GM18511 (cell line): ENCODE results near the gene PLEKHA1.

Source experiments
- ATAC-seq: cut with Tn5 transposase; IDR thresholded peaks from one replicate; pipeline ENCODE4 v1.9.1; 2021; ENCODE audit warnings: mild to moderate bottlenecking, moderate library complexity; ENCODE audit not compliant: unreplicated experiment

PLEKHA1 gene

DNA sequence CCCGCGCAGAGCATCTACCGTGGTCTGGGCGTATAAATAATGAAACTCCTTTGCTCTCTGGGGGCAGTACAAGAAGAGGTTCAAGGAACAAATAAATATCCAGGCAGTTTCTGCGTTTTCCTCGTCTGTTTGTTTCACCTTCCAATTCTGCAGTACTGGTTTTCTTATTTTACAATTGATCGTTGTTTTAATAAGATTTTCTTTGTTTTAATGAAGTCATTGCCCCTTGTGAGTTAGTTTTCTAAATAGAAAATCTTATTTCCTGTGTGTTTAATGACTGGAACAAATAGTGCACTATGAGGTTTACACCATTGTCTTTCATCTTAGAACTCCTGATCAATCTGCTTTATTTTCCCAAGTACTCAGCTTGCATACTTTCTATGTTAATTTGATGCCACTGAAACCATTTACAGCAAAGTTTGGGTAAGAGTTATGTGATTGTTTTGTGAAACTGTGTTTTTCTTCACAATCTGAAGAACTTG is 1.2 kb downstream of the PLEKHA1 start:
- no peak for ATAC-seq

DNA sequence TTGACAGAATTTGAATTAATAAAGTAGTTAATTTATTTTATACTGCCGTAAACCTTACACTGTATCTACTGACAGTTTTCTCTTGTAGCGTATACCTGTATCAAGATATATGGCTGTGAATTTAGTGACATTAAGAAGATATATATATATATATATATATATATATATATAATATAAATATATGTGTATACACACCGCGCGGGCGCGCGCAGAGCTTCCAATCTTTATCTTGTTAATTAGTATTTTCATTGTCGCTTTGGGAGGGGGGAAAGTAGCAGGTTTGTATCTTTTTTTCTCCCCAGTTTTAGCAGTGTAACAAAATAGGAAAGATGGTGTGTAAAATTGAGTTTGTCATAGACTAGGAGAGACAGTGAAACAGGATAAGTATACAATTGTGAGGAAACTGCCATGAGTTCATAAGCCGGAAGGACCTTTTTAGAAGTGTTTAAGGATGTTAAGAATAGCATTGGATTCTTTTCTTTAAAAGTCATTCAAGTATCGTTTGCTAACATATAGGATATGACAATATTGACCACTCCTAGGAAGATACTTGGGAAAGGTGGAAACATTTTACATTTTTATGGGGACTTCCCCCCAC is 2.0 kb downstream of the PLEKHA1 start:
- no peak for ATAC-seq

DNA sequence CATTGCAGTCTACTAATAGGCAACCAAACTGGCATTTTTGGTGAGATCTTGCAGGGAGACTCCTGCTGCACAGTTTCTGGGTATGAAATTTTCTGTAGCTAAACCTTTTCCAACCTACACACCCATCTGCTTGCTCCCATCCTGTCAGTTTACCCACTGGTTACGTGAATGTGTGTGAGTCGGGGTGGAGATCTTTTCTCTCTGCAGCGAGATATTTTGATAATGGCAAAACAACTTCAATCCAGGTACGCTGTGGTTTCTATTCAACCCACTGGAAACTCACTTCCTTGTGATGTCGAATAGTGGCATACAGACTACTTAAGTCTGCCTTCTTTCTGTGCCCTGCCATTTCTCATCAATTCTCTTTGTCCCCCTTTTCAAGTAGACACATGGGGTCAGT is 4.5 kb downstream of the PLEKHA1 start:
- no peak for ATAC-seq

DNA sequence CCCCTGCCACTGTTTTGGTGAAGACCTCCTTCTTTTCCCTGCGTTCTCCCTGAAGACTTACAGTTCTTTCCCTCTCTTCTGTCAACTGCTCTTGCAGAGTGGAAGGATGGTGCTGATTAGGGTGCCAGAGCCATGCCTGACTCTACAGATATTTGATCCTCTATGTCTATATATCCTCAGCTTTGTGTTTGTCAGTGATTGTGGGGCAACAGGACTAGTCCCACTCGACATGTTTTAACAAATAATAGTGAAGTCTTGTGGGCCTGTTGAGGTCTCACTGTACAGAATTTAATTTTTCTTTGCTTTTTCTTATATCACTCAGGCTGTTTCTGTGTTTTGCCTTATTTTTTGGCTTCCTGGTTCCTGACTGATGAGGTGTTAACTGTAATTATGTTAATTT is 5.0 kb downstream of the PLEKHA1 start:
- ATAC-seq: no peak

DNA sequence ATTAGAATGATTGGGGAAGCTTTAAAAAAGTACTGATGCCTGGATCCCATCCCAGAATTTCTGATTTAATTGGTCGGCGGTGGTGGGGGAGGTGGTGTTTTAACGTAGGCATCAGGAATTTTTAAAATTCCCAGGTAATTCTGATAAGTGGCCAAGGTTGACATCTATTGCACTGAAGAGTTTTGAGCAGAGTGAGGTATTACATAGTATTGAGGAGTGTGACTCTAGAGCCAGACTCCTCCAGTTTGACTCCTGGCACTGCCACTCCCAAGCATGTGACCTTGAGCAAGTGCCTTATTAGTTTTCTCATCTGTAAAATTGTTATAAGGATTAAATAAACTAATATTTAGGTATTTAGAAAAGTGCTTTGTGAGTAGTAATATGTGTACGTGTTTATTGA is 6.2 kb downstream of the PLEKHA1 start:
- ATAC-seq: no peak

DNA sequence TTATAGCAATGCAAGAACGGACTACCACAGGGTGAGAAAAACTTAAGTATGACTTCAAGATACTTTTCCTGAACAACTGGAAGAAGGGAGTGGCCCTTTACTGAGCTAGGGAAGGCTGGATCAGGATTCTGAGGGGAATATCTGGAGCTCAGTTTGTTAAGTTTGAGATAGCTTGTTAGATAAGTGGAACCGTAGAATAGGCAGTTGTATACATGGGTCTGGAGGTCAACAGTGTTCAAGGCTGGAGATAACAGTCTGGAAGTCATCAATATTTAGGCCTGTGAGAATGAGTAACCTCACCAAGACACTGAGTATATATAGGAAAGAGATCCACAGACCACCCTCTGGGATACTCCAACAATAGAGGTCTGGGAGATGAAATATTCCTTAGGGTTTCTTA is 7.2 kb downstream of the PLEKHA1 start:
- ATAC-seq: no peak

DNA sequence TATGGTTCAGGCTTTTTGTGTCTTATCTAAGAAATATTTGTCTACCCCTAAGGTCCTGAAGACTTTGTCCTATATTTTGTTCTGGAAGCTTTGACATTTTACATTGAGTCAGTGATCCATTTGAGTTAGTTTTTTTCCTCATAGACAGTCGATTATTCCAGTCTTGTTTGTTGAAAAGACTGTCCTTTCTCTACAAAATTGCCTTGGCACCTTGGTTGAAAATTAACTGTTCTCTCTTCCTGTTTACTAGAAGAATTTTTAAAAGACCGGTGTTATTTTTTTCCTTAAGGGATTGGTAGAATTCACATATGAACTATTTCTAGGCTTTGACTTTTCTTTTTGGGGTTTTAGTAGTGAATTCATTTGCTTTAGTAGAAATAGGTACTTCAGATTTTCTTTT is 12.0 kb downstream of the PLEKHA1 start:
- ATAC-seq: no peak

DNA sequence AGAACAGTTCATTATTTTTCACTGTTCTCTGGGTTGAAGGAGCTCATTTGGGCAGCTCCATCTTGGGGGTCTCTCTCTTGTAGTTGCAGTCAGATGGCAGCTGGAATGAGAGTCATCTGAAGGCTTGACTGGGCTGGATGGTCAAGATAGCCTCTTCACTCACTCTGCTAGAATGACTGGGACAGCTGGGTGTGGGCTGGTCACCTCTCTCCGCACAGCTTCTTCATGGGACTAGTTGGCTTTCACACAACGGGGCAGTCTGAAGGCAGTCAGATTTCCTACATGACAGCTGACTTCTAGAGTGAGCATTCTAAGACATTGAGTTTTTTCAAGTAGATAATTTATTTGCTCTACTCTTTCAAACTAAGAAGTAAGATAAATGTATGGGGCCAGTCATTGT is 13.1 kb downstream of the PLEKHA1 start:
- ATAC-seq: no peak

DNA sequence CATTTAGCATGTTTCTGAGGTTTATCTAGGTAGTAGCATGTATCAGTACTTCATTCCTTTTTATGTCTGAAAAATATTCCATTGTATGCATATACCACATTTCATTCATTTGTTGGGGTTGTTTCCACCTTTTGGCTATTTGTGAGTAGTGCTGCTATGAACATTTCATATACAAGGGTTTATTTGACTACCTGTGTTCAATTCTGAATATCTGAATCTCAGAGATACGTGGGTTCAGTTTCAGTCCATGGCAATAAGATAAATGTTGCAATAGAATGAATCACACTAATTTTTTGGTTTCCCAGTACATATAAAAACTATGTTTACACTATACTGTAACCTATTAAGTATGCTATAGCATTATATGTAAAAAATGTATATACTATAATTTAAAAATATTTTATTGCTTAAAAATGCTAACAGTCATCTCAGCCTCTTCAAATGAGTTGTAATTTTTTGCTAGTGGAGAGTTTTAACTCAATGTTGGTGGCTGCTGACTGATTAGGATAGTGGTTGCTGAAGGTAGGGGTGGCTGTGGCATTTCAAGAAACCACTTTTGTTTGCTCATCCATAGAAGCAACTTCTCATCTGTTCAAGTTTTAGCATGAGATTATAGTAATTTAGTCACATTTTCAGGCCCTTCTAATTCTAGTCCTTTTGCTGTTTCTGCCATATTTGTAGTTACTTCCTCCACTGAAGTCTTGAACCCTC is 13.9 kb downstream of the PLEKHA1 start:
- no peak for ATAC-seq

DNA sequence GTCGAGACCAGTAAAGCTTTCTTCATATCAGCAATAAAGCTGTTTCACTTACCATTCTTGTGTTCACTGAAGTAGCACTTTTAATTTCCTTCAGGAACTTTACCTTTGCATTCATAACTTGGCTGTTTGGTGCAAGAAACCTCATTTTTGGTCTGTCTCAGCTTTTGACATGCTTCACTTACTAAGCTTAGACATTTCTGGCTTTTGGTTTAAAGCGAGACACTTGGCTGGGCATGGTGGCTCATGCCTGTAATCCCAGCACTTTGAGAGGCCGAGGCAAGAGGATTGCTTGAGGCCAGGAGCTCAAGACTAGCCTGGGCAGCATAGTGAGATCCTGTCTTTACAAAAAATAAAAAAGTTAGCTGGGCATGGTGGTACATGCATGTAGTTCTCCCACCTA is 15.8 kb downstream of the PLEKHA1 start:
- no peak for ATAC-seq

DNA sequence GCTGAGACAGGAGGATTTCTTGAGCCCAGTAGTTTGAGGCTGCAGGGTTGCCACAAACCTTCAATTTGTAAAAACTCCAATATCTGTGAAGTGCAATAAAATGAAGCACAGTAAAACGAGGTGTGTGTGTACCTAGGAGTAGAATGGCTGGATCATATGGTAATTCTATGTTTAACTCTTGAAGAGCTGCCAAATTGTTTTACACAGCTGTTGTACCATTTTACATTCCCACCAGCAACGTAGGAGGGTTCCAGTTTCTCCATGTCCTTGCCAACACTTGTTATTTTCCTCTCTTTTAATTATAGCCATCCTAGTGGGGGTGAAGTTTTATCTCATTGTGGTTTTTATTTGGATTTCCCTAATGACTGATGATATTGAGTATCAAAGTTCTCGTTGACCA is 16.2 kb downstream of the PLEKHA1 start:
- ATAC-seq: no peak

DNA sequence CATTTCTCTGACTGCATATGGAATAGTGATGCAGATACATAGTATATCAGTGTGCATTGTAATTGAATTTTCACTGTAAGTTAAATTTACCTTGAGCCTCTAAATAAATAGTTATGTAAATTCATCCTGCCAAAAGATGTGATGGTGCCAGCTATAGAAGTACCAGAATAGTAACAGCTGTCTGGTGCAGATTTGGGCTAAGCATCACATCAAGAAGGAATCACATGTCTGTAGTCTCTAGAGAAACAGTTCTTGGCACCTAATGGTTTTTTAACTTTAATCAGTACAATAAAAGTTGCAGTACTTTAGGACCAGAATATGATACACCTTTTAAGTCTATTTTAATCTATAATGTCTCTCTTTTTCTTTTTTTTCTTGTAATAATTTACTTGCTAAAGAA is 17.4 kb downstream of the PLEKHA1 start:
- ATAC-seq: no peak

DNA sequence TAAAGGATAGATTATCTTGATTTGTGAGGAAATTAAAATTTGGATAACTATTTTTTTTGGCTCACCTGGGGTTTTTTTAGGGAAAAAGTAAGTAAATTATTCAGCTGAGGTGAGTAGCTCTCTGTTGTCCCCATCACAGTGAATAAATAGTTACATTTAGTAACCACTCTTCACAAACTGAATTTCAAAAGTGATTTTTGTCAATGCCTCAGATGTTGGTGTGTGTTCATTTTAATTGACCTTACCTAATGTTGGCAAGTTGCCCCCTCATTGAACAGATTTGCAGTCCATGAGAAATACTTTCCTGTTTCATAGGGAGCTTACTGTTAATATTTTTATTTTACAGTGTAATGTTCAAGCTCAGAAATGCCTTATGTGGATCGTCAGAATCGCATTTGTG is 18.3 kb downstream of the PLEKHA1 start:
- ATAC-seq: no peak

DNA sequence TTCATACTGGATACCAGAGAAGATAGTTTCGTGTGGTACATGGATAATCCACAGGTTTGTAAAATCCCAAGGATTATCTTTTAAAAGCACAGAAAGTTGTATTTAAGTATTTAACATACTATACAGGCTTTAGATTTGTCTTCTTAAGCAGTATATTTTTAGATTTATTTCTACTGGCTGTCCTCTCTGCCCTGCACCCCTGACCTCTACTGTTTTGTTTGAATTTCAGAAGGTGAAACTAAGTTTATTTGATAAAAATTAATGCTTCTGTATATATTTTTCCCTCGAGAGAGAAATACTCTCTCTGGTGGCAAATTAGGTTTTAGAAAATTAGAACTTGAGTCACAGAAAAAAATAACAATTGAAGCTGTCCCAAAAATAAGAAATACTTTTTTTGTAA is 18.8 kb downstream of the PLEKHA1 start:
- ATAC-seq: no peak

DNA sequence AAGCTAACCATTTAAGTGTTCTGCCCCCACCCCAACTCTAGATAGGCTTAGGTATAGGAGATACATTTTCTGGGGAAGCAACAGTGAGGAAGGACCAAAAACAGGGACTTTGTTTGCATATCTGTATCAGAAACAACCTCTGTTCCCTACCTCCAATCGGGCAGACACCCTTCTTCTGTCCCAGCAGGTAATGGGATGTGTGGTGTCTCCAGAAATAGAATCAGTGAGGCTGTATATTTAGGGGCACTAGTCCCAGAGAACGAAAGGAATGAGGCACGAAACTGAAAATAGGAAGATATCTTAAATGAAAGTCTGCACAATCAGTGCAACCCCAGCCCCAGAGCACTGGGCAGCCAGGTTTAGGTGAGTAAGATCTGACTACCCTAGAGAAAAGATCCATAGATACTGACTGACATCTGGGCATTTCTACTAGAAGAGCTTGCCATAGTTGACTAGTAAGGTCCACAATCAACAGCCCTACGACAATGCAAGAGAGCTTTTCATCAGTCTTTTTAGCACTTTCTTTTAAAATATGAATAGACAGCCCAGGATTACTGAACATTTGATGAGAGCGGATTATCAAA is 28.1 kb downstream of the PLEKHA1 start:
- ATAC-seq: no peak

DNA sequence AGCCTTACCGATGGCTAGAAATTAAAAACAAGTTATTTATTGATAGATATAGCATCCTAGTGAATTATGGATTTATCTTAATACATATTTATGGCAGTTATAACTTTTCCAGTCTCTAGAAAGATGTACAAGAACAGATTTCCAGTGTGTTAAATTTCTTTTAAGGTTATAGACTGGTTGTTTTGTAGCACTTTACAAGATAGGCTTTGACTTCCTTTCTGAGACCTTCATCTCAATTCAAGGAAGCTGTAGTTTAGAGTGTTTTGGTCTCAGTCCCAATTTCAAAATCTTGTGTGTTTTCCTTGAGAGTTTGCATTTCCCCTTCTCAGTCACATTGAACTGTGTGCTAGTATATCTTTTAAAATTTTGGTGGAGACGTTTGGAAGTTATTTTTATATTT is 30.1 kb downstream of the PLEKHA1 start:
- ATAC-seq: no peak

DNA sequence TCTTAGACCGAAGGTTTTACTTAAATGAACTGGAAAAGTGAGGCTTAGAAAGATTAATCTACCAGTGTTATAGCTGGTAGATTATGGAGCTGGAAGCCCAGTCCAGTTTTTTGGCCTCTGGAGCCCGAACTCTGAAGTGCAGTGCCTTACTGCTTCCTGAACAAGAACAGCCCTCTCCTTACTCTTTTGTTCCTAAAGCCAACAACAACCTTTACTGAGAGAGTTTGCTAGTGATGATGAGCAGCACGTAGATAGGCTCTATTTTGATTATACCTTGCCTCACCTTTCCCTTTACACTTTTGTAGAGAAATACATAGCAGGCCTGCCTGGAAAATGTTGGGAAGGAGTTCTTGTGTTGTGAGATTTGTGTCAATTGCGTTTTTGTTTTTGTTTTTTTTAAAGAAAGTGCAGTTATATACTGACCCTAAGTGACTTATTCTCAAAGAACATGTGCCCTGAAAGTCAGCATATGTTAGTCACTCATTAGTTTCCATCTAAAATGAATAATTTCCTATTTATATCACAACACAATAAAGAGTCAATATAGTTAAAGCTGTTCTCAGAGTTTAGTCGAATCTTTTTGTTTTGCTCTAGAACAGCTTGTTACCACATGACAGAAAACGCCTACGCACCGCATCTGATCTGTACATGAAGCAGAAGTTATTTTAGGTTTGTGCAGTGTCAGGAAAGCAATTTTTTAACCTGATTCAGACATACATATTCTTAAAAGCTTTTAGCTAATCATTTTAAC is 33.0 kb downstream of the PLEKHA1 start:
- no peak for ATAC-seq

DNA sequence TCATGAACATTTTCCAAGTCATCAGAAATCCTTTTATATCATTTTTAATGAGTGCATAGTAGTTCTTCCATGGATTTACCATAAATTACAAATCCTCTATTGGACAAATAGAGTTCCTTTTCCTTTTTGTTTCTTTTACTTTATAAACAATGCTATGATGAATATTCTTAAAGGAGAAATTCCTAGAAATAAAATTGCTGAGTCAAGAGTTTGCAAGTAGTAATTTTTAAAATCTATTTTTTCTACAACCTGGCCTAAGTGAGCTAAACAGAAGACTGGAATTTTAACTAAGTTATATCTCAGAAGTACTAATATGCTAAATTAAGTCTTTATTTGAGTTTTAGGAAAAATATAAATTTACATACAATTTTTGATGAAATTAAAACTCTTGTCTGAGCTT is 38.8 kb downstream of the PLEKHA1 start:
- ATAC-seq: no peak

DNA sequence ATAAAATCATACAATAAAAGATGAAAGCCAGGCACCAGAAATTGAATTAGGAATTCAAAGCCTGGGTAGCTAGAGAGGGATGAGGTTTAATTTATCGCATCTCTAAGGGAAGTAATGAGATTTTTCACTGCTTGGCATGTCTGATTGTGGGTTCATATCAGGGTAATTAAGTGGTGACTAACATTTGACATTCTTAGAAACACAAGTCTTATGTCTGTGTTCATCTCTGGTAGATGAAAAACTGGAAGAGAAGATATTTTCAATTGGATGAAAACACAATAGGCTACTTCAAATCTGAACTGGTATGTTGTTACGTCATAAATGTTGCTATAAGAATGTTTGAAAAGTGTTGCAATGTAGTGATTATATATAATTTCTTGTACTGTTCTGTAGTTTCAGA is 43.2 kb downstream of the PLEKHA1 start:
- no peak for ATAC-seq

DNA sequence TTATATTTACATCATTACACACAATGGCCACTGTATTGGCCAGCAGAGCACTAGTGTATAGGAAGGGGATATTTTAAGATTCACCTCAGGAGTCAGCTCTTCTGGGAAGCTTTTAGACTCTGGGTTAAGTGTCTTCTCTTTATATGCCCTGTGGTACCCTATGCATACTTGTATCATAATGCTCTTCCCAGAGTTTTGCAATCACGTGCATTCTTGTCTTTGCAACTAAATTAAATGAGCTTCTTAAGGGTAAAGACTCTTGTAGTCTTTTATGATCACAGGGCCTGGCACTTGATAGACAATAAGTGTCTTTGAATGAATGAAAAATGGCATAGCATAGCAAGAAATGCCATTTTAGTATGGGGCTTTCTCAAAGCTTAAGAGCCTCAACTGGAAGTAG is 44.5 kb downstream of the PLEKHA1 start:
- ATAC-seq: no peak

DNA sequence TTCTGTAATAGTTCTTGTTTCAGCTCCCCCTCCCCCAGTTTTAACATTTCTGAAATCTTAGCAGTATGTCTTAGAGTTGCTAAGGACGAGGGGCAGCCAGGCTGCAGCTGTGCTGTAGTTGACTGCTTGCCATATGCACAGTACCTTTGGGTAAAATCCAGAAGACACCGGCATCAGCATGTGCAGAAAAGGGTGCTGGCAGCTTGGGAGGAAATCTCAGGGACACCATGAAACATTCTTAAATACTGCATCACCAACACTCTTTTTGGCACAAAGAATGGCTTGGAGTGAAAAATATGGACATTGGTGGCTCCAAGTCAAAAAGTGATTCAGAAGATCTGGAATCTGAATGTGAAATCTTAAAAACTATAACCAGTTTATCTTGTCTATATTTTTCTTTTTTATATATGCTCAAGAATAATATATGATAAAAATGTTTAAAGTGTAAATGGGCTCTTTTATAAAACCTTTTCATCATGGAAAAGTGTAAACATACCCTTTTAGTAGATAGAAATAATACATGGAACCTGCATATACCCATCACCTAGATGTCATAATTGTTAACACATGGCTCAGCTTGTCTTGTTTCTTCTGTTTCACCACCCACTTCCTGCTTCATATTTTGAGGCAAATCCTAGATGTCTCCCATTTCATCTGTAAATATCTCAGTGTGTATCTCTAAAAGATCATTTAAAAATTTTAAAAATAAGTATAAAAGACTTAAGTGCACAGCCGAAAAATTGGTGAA is 45.5 kb downstream of the PLEKHA1 start:
- no peak for ATAC-seq
